NCI-H748 (cell line): Measurements from ENCODE around the gene ASCC3.
A peak's percentile ranks its signal among the peaks of the same experiment; 100 is the strongest.

Source experiments
- DNase-seq: peaks from one replicate; lab custom pipeline; 2025; ENCODE audit not compliant: unreplicated experiment; lab: John Stamatoyannopoulos, UW

Gene ASCC3

DNA sequence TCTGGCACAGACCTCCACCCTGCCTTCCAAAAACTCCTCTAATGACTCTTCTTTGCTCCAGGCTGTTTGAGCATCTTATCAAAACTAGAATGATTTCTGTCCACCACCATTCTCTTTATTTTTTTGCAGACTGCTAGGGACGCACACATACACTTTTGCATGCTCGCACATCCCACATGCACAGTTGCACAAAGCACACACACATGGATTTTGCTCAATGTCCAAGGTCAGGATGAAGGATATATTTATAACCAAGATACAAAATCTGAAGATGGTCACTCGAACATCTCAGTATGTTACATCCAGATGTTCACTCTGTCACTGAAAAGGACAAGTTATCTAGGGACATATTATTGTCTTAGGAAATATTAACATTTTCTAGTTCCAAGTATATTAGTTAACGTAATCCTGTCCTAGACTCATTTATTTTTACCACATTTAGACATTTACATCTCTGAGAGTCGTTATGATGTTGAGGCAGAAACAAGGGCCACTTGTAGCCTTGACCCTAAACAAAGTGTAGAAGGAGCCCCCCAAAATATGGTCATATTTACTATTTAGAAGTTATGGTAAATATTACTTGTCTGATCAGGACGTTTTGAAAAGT, 413.0 kb downstream of the ASCC3 start:
- DNase-seq = no peak

DNA sequence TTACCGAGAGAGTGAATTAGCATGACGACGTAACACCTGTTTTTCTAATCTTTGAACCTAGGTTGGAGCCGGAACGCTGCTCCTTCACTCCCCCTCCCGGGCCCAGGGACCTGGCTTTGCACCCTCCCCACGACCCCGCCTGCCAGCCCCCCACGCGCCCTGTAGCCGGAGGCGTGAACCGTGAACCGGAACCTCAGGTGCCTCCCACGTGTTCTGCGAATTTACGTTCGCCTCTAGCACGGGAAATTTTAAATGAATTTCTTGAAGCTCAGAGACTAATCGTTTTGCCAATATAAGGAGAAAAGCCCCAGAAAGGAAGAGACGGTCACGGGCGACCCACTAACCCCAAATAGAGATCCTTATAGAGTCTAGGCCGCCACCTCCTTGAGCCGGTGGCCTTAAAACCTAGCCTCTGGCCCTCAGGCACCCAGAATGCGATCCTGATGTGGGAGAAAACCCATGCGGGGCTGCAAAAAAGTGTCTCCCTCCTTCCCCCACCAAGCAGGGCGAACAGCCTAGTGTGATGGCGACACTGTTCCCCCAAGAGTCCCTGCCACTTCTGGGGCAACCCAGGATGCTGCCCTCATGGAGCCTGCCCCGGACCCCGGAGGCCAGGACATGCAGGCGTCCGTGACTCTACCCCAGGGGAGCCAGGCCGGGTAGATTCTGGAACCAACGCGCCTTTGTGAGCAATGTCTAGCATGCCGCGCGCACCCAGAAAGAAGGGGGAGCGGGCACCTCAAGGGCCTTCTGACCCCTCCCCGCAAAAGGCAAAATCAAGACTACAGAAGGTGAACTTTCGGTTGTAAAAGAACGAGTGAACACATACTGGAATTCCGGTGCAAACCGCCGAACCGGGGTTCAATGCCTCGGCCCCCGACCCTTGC, 413.8 kb downstream of the ASCC3 start:
- no peak for DNase-seq

DNA sequence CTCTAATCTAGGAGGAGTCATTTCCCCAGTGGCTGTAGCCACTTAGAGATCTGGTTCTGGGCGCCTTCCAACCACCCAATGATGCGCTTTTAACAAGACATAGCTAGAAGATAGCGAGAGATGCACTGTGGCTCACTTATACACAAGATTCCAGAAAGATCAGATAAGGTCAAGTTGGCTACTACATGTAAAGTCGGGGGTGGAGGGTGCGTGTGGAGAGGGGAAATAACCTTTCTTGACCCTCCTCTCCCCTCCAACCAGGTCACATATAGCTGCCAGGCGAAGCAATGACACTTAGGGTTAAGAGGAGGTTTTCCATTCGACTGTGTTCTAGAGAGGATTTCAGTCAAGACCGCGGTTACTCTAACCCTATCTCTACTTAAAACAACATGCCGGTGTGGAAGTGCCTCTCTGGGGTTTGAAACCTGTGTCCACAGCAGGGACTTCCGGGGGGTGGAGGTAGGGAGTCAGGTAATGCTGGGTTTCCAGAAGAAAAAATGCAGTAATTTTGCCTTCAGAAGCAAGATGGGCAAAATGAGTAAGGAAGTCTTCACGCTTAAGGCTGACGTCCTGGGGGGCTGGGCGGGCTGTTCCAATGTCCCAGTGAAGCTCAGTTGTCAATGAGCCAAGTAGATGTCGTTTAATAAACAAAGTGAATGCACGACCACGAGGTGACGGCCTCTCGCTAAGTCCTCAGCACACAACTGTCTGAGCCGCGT, 414.6 kb downstream of the ASCC3 start:
- DNase-seq = peak; percentile 93

DNA sequence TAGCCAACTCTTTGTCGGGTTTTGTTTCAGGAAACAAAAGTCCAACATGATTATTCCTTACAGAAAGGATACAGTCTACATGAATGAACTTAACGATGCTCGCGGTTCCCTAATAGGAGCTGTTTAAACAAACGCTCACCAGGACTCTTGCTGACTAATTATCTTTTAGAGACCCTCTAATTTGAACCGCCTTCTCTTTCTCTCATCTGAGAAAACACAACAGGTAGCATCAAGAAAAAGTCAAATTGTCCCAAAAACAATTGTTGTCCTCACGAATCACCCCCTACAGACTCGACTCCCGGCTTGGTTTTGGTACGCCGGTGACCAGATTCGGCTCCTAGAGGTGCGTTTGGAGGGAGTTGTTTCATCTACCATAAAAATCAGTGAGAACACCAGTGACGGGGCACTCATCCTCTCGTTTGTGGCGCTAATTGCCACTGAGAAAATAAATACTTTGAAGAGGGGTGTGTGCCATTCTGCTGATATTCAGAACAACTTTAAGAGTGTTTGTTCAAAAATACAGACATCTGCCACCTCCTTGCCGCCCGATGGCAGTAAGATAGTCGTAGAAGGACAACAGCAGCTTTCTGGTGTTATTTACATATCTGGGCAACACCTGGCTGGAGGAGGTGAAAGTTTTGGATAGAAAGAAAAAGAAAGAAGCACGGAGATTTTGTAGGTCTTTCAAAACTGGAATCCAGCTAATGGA, 415.3 kb downstream of the ASCC3 start:
- DNase-seq = peak; percentile 96

DNA sequence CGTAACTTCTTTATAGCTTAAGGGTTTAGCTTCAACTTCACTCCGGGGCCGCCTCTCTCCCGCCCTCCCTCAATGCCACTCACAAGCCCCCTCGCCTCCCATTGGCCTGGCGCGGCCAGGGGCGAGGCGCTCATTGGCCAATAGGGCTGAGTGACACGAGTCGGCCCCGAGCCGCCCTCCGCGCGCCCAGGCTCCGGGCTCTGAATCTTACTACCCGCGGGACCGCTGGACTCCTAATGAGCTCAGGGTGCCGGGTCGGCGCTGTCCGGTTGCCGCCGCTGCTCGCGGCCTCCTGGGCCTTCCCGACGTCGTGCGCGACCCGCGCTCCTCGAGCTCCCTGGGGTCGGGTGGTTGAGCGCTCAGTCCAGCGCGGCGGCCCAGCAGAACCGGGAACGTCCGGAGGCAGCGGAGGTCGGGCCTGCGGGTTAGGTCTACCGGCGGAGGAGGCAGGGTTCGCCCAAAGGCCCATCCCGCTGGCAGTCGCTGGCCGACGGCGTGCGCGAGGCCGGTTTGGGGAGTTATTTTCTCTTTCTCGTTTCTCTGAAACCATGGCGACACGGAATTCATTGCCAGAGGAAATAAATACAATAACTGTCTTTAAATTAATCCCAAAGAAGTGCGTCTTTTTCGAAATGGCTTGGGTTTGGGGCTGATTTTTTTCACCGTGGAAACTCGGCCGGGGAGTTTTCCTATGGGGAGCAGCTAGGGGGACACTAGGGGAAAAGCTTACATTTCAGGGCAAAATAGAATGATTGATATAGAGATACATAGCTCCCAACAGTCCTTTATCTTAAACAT, 416.0 kb downstream of the ASCC3 start, which contains the start of gene SIM1:
SIM1 (minus strand) TSS at position 19 of the 798 bp plus-strand sequence. CDS start 1,453 bp downstream, outside the sequence.
- peak; percentile 96 for DNase-seq

- peak; percentile 65 for DNase-seq
Measured at GRCh38 chr6:100464162-100464851, 416.8 kb downstream of the ASCC3 start.

DNA sequence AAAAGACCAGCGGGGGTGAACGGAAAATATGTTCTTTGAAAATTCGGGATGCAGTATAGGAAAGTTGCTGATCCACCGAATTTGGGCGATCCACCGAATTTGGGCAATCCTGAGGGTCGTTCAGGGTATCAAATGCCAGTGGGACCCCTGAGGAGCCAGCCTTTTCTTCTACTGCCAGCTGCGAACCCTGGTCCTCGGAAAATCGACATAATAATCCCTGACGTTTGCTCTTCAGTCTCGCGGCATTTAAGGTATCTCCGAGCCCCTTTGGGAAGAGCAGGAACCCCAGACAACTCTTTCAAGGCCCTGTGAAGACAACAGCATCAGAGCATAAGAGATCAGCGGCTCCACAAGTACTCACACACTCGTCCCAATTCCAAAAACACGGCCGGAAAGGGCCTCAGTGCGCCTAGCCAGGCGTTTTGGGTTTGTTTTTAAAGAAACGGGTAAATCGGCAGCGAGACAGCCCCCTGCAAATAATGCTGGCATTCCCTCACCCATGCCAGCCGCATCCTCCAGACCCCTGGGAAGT, 417.4 kb downstream of the ASCC3 start:
- DNase-seq = peak; percentile 62

DNA sequence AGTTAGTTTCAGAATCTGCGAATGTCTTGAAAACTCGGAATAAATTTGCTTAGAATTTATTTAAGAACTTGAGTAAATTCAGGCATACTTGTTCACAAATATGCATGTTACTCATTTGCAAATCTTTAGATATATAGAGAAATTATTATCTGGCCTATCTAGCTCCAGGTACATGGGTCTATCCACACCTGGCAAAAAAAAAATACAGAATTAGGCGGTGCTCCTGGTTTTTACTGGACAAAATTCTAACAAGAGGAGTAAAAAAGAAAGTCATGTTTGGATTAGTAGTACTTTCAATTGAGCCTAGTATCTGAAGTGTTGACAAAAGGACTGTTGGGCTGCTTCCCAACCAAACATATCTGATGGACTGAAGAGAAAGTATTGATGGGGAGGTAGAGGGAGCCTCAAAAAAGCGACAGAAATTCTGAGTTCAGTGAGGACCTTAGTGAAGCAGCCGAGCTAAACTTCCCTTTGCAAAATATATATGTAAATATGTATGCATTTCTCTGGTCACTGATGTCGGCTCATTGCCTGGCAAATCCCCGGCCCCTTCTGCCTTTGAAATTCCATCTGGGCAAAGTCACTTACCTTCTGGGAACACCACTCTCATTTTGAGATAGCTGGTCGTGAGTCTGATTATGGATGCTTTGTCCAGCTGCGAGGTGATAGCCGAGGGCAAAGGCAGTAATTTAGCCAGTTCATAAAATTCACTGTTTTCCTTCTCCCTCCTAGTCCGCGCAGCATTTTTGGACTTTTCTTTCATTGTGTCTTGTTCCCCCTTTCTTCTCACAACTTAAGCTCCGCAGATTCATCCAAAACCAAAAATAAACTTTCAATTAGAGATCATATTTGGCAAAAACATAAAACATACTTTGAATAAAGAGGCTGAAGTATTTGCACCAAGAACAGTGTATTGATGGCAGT, 418.2 kb downstream of the ASCC3 start:
- peak; percentile 70 for DNase-seq

DNA sequence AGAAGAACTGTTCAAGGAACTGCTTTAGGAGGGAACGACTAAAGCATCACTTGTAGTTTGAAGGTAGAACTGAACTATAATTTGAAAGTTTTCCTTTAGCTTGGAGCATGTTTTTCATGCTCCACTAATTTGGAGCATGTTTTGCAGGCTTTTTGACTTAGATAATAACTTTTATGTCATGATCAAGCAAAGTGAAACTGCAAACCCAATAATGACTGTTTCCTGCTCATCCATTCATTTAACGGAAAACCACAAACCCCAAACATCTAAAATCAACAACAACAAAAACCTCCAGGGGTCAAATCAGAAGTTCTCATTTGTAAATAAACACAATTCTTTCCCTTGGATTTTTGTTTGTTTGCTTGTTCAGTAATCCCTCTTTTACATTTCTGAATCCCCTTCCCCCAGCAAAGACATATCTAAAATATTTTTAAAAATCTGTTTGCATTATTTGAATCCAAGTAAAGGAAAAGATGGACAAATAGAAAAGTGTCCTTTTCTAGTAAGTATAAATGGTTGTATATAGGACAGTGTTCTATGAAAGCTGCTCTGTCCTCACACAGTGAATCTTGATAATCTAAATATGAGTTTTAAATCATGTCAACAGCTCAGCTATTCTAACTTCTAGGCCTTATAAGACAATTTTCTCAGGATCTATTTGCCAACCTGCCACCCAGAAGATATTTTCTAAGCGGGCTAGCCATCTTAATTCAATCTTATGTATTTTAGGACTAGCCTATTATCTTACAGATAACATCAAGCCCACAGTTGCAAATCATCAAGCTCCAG, 419.0 kb downstream of the ASCC3 start:
- peak; percentile 34 for DNase-seq

- peak; percentile 94 for DNase-seq
Measured at GRCh38 chr6:100461278-100461916, 419.7 kb downstream of the ASCC3 start.

- peak; percentile 70 for DNase-seq
Measured at GRCh38 chr6:100460650-100461204, 420.4 kb downstream of the ASCC3 start.

DNA sequence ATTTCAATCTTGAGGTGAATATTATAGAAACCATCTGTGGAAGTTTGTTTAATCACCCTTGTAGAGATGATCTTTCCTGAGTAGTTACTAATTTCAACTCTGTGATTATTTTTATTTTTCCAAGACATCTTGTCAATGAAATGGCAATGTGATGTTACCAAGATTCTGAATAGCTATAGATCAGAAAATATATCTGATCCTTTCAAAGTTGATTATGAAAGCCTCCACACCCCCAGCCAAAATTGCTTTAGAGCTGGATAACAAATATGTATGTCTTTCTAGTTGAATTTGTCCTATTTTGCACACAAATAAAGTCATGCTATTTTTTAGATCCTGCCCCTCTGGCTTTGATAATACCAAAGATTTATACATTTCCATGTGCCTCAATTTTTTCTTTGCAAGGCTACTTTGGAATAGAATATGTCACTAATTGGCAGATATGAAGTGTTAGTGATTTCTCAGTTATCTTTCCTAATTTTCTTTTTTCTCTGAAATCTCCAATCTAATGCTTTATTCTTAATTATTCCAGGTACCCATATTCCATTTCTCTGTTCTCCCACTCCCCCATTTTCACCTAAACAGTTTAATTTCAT, 421.4 kb downstream of the ASCC3 start:
- no peak for DNase-seq

- no peak for DNase-seq
Measured at GRCh38 chr6:100458841-100459591, 422.1 kb downstream of the ASCC3 start.
